ENCODE measurements around the gene TOR1A. TPM values are rescaled to one million over a fixed set of nuclear protein-coding genes. Genes with fewer than 3 reads are reported as not detected.

The TOR1A gene
- total RNA-seq, 1 experiment from 2014 or later: 24.4 TPM

- no TSS peak for BruUV-seq (replicated peaks)
- peaks cover 13 to 18% of the 10 kb centered on the region in 2 experiments; a peak in 3 of 4 replicates for H3K36me3 ChIP-seq (ENCODE audit: control insufficient read depth in 1 of 2, insufficient read depth in 2 of 2, low read length in 2 of 2)
- RAD21 ChIA-PET (ENCODE audit: low non-redundant PET in 1 of 2, low total read pairs in 2 of 2, uncharacterized antibody in 2 of 2, unreplicated experiment in 2 of 2): no interaction called here
These were observed 10.3 kb downstream of the TOR1A start for GRCh38 chr9:129813661-129814060.

More at GRCh38 chr9:129813661-129814060, 10.3 kb downstream of the TOR1A start:
- H4K20me1 ChIP-seq (ENCODE audit: insufficient read depth): 0 out of 2 replicates have a peak, but pooled peaks cover 3% of the 10 kb centered on the region
- ChIA-PET CTCF (no interaction called here), POLR2A (no interaction called here)
- H3K9me2 ChIP-seq (ENCODE audit: insufficient read depth): no peaks in the 10 kb centered on the region
- H3K4me3 ChIP-seq (replicated peaks in 1 of 2; ENCODE audit: low read depth in 1 of 2, low read length in 2 of 2): no peak overlapping the region
- TF ChIP-seq SIN3A (IDR thresholded peaks at IDR 0.05; ENCODE audit: low read depth): no peak
- no peak for TF ChIP-seq EGR1 (IDR thresholded peaks at IDR 0.05; ENCODE audit: low read depth)
- TF ChIP-seq POLR2AphosphoS5 (IDR thresholded peaks at IDR 0.05; ENCODE audit: low read depth, low read length): no peak
- no peak for TF ChIP-seq TCF7L2 (IDR thresholded peaks at IDR 0.05; ENCODE audit: borderline replicate concordance, extremely low read depth, insufficient read depth, insufficient read length)
- TF ChIP-seq FOSL1 (IDR thresholded peaks at IDR 0.05; ENCODE audit: low read depth): no peak
- TF ChIP-seq EZH2phosphoT487 (IDR thresholded peaks at IDR 0.05; ENCODE audit: borderline replicate concordance): no peak
- TF ChIP-seq CTCF (IDR thresholded peaks at IDR 0.05 in 2 of 3, conservative IDR thresholded peaks at IDR 0.05 in 1 of 3; ENCODE audit: borderline replicate concordance in 1 of 3, insufficient read depth in 1 of 3, low read depth in 2 of 3, low read length in 2 of 3): no peak
- H3K79me2 ChIP-seq (ENCODE audit: insufficient read depth, low read length): no peaks in the 10 kb centered on the region
- no peak for DNase-seq (ENCODE audit: low read depth, low spot score)
- H2AFZ ChIP-seq (ENCODE audit: low read depth, low read length, poor library complexity, severe bottlenecking): no peak overlapping the region
- no peaks in the 10 kb centered on the region for H3K4me1 ChIP-seq (ENCODE audit: control insufficient read depth in 1 of 2, insufficient read depth in 2 of 2, low read length in 2 of 2)
- no peak for ATAC-seq
- intact Hi-C loops (cut with micrococcal nuclease): no loop called here
- no peaks in the 10 kb centered on the region for H3K9me3 ChIP-seq (ENCODE audit: control insufficient read depth in 1 of 2, insufficient read depth in 1 of 2, low read depth in 1 of 2, low read length in 2 of 2)
- H3K27ac ChIP-seq (ENCODE audit: low read depth, low read length): no peak overlapping the region
- no peak overlapping the region for H3K9ac ChIP-seq (ENCODE audit: low read length)
- H3K27me3 ChIP-seq (ENCODE audit: insufficient read depth, low read length): no peaks in the 10 kb centered on the region
- H3K4me2 ChIP-seq (ENCODE audit: low read length): no peak overlapping the region
